Stomach (tissue), 9 donors: ENCODE measurements around the gene IL20RA. TPM values are rescaled to one million over a fixed set of nuclear protein-coding genes. Genes with fewer than 3 reads are reported as not detected.

ENCODE experiments used
- DNase-seq, 2 donors: peaks; one replicate each; pipeline versions ENCODE4 v3.0.0 to v3.0.0-alpha.2; 2013 to 2019
- H3K27ac ChIP-seq, 5 donors: fragments of 200-600 bp in 4 of 5; sonication (generic) in 4 of 5; one replicate each; pipeline ENCODE4 v1.5.1; 2013 to 2019; ENCODE audit warnings: mild to moderate bottlenecking in 1 of 5, moderate library complexity in 1 of 5
- H3K27me3 ChIP-seq, 3 donors: fragments of 200-600 bp; sonication (generic); one replicate each; pipeline ENCODE4 v1.5.1; 2017 to 2019; ENCODE audit warnings: mixed run types in 1 of 3
- H3K36me3 ChIP-seq, 4 donors: fragments of 200-600 bp; sonication (generic); 1 replicate in 3 of 4; 2 replicates in 1 of 4; pipeline ENCODE4 v1.5.1; 2016 to 2019
- H3K4me1 ChIP-seq, 4 donors: fragments of 200-600 bp; sonication (generic); one replicate each; pipeline ENCODE4 v1.5.1; 2016 to 2019
- H3K4me3 ChIP-seq, 4 donors: fragments of 200-600 bp; sonication (generic) in 3 of 4; one replicate each; pipeline ENCODE4 v1.5.1; 2016 to 2019; ENCODE audit warnings: mild to moderate bottlenecking in 1 of 4
- H3K9me3 ChIP-seq, 4 donors: fragments of 200-600 bp; sonication (generic); one replicate each; pipeline ENCODE4 v1.5.1; 2016 to 2019
- CTCF ChIP-seq, 7 experiments: fragments of 450-650 bp in 4 of 7; fragments of 200-600 bp in 3 of 7; sonication (generic) in 3 of 7; IDR thresholded peaks; one replicate each; pipeline ENCODE4 v1.5.1; 2016 to 2019; ENCODE audit warnings: antibody characterized with exemption in 7 of 7, control low read depth in 2 of 7, mild to moderate bottlenecking in 1 of 7
- EP300 ChIP-seq: sonication (generic); formaldehyde crosslinking; IDR thresholded peaks from one replicate; pipeline ENCODE4 v1.6.1; 2017; ENCODE audit warnings: antibody characterized with exemption
- POLR2A ChIP-seq, 4 donors: fragments of 450-650 bp; IDR thresholded peaks; one replicate each; pipeline ENCODE4 v1.6.1; 2016; ENCODE audit warnings: antibody characterized with exemption in 4 of 4, control low read depth in 2 of 4, mild to moderate bottlenecking in 1 of 4, moderate library complexity in 1 of 4
- POLR2AphosphoS5 ChIP-seq, 3 donors: sonication (generic); formaldehyde crosslinking; IDR thresholded peaks; one replicate each; pipeline ENCODE4 v1.6.1; 2016; ENCODE audit warnings: antibody characterized with exemption in 3 of 3
- WGBS, 5 donors: extraction: QIAGEN DNeasy Blood & Tissue Kit in 3 of 5; methylation state at CpG; one replicate each; pipeline versions ENCODE4 v1.1.5 to v1.1.7; 2013 to 2018; 5-methylcytosine and 5-hydroxymethylcytosine counted together
- intact Hi-C: fragments of 100-400 bp; cut with DNase I; formaldehyde crosslinking; loops from one replicate; pipeline ENCODE4 v1.15.1; 2023; ENCODE audit warnings: low total_unique reads
- polyA plus RNA-seq, 3 donors: library from polyadenylated mRNA; stranded (reverse); fragments of 200-250 nt; gene quantifications; one replicate each; pipeline ENCODE4 v1.2.3, GENCODE V29; 2013
- total RNA-seq, 5 donors: library from RNA; depleted of rRNA; stranded (reverse); fragments of >200 nt; gene quantifications; one replicate each; pipeline versions ENCODE4 v1.1.0 to v1.2.3, GENCODE V29; 2014 to 2016
- donor health status: healthy with polysubstance abuse.
- donor health status: Bipolar disorder and iron deficiency.
- donor health status: healthy.

The IL20RA gene
- total and polyA plus RNA-seq, 8 donors = 0.45 to 38.5 (median 7.0) TPM

GRCh38 chr6:137033828-137034227, 10.9 kb downstream of the IL20RA start:
- TF ChIP-seq POLR2AphosphoS5 (IDR thresholded peaks at IDR 0.05) (no peak), POLR2A (IDR thresholded peaks at IDR 0.05) (no peak), CTCF (IDR thresholded peaks at IDR 0.05) (no peak), EP300 (no peak)

GRCh38 chr6:137031122-137031521, 13.6 kb downstream of the IL20RA start:
- 71 to 85% (median 80%) methylated on average over 3 of the region's 3 CpGs for WGBS, 5 donors
- intact Hi-C loops = no loop called here
- peaks cover 0 to 11% (median 4%) of the 10 kb centered on the region in 4 donors for H3K4me1 ChIP-seq

More at GRCh38 chr6:137033828-137034227, 10.9 kb downstream of the IL20RA start:
- peak in 1 of 2 donors; percentile 40 for DNase-seq
- H3K4me1 ChIP-seq = peaks cover 0 to 18% (median 3%) of the 10 kb centered on the region in 4 donors
- intact Hi-C loops = no loop called here
- no peaks in the 10 kb centered on the region for H3K9me3 ChIP-seq
- H3K36me3 ChIP-seq = no peaks in the 10 kb centered on the region
- no peak overlapping the region for H3K27ac ChIP-seq
- no peaks in the 10 kb centered on the region for H3K27me3 ChIP-seq
- no peak overlapping the region for H3K4me3 ChIP-seq
- WGBS, 5 donors = 72 to 86% (median 77%) methylated on average over 2 of the region's 2 CpGs

GRCh38 chr6:137028912-137029311, 15.9 kb downstream of the IL20RA start:
- no peak for TF ChIP-seq POLR2A (IDR thresholded peaks at IDR 0.05)
- no peak for TF ChIP-seq CTCF (IDR thresholded peaks at IDR 0.05)
- no peak for TF ChIP-seq POLR2AphosphoS5 (IDR thresholded peaks at IDR 0.05)
- no peak for TF ChIP-seq EP300
- H3K27me3 ChIP-seq = no peaks in the 10 kb centered on the region
- H3K36me3 ChIP-seq = no peaks in the 10 kb centered on the region
- H3K9me3 ChIP-seq = no peaks in the 10 kb centered on the region
- intact Hi-C loops = no loop called here
- WGBS, 5 donors = 48 to 50% (median 49%) methylated on average over 2 of the region's 2 CpGs
- H3K4me3 ChIP-seq = no peak overlapping the region
- peaks cover 11 to 28% (median 19%) of the 10 kb centered on the region in 4 donors for H3K4me1 ChIP-seq
- no peak overlapping the region for H3K27ac ChIP-seq
- no peak for DNase-seq

More at GRCh38 chr6:137031122-137031521, 13.6 kb downstream of the IL20RA start:
- no peak overlapping the region for H3K27ac ChIP-seq
- no peak overlapping the region for H3K4me3 ChIP-seq
- no peaks in the 10 kb centered on the region for H3K9me3 ChIP-seq
- H3K36me3 ChIP-seq = no peaks in the 10 kb centered on the region
- DNase-seq = no peak
- TF ChIP-seq EP300 (no peak), CTCF (IDR thresholded peaks at IDR 0.05) (no peak), POLR2AphosphoS5 (IDR thresholded peaks at IDR 0.05) (no peak), POLR2A (IDR thresholded peaks at IDR 0.05) (no peak)
- H3K27me3 ChIP-seq = no peaks in the 10 kb centered on the region

GRCh38 chr6:137025786-137026730, 18.7 kb downstream of the IL20RA start:
- Histone ChIP-seq H3K4me3 (no peak overlapping the region), H3K27ac (peak overlapping the region; percentile 14 to 85 (median 54)), H3K27me3 (no peaks in the 10 kb centered on the region), H3K9me3 (no peaks in the 10 kb centered on the region), H3K4me1 (peaks cover 11 to 32% (median 24%) of the 10 kb centered on the region in 4 donors), H3K36me3 (no peaks in the 10 kb centered on the region)
- 29 to 45% (median 35%) methylated on average over 8 of the region's 8 CpGs for WGBS, 5 donors
- peak in 1 of 2 donors; percentile 31 for DNase-seq
- intact Hi-C loops = no loop called here
- TF ChIP-seq CTCF (IDR thresholded peaks at IDR 0.05) = no peak
- no peak for TF ChIP-seq POLR2A (IDR thresholded peaks at IDR 0.05)
- no peak for TF ChIP-seq EP300
- peak in 2 of 3 donors; percentile 21 to 49 for TF ChIP-seq POLR2AphosphoS5 (IDR thresholded peaks at IDR 0.05)
